GM21390 (cell line): ENCODE data around the gene RFPL4A.
"Not testable (repeated sequence)": the region's sequence is repeated elsewhere in the genome, so short reads cannot be mapped to it uniquely, and the experiment has no call there.

Source experiments
- ATAC-seq: cut with Tn5 transposase; IDR thresholded peaks from one replicate; pipeline ENCODE4 v1.9.1; 2021; ENCODE audit not compliant: unreplicated experiment

Gene RFPL4A

GRCh38 chr19:55758797-55759196 lies at the start of gene RFPL4A:
Gene RFPL4A, plus strand, starts transcription at chr19:55759097. Its CDS starts 2,704 bp downstream, at chr19:55761801.
- not testable (repeated sequence) for ATAC-seq

GRCh38 chr19:55711719-55712118 lies 47.2 kb upstream of the RFPL4A start:
- ATAC-seq, result no peak

GRCh38 chr19:55712804-55713631 lies 45.9 kb upstream of the RFPL4A start:
- no peak for ATAC-seq

GRCh38 chr19:55716531-55716930 lies 42.4 kb upstream of the RFPL4A start:
- ATAC-seq, result no peak

- no peak for ATAC-seq
These were observed 41.6 kb upstream of the RFPL4A start for GRCh38 chr19:55717251-55717650.

- not testable (repeated sequence) for ATAC-seq
These were observed 40.8 kb upstream of the RFPL4A start for GRCh38 chr19:55717879-55718711.

GRCh38 chr19:55720214-55720746 lies 38.6 kb upstream of the RFPL4A start:
- ATAC-seq, result no peak

- no peak for ATAC-seq
These were observed 38.1 kb upstream of the RFPL4A start for GRCh38 chr19:55720801-55721200.

GRCh38 chr19:55723491-55723890 lies 35.4 kb upstream of the RFPL4A start:
- ATAC-seq, result no peak

GRCh38 chr19:55730378-55730777 lies 28.5 kb upstream of the RFPL4A start:
- not testable (repeated sequence) for ATAC-seq

- no peak for ATAC-seq
These were observed 20.6 kb upstream of the RFPL4A start, which contains the start of gene NLRP9 for GRCh38 chr19:55738302-55738701. Gene NLRP9, minus strand, starts transcription at chr19:55738402. Its CDS starts 28 bp downstream, at chr19:55738374.

- no peak for ATAC-seq
These were observed 8.2 kb upstream of the RFPL4A start for GRCh38 chr19:55750715-55751114.

- ATAC-seq, result no peak
These were observed 5.5 kb upstream of the RFPL4A start for GRCh38 chr19:55753401-55753800.

GRCh38 chr19:55756808-55757207 lies 2.1 kb upstream of the RFPL4A start:
- not testable (repeated sequence) for ATAC-seq

GRCh38 chr19:55766466-55766865 lies 7.6 kb downstream of the RFPL4A start:
- no peak for ATAC-seq

GRCh38 chr19:55768818-55769217 lies 9.9 kb downstream of the RFPL4A start, which contains the start of gene RFPL4AL1:
Gene RFPL4AL1, plus strand, starts transcription at chr19:55769118. Its CDS starts 2,687 bp downstream, at chr19:55771805.
- not testable (repeated sequence) for ATAC-seq

GRCh38 chr19:55769632-55770031 lies 10.7 kb downstream of the RFPL4A start:
- not testable (repeated sequence) for ATAC-seq

- no peak for ATAC-seq
These were observed 18.6 kb downstream of the RFPL4A start for GRCh38 chr19:55777528-55777927.

- ATAC-seq, result no peak
These were observed 19.4 kb downstream of the RFPL4A start for GRCh38 chr19:55778331-55778730.

- ATAC-seq, result no peak
These were observed 22.2 kb downstream of the RFPL4A start for GRCh38 chr19:55781112-55781511.

GRCh38 chr19:55795021-55795420 lies 36.1 kb downstream of the RFPL4A start:
- no peak for ATAC-seq
